ENCODE results near the gene IFT80.
"Not testable (repeated sequence)": the region's sequence is repeated elsewhere in the genome, so short reads cannot be mapped to it uniquely, and the experiment has no call there.

IFT80 gene

DNA sequence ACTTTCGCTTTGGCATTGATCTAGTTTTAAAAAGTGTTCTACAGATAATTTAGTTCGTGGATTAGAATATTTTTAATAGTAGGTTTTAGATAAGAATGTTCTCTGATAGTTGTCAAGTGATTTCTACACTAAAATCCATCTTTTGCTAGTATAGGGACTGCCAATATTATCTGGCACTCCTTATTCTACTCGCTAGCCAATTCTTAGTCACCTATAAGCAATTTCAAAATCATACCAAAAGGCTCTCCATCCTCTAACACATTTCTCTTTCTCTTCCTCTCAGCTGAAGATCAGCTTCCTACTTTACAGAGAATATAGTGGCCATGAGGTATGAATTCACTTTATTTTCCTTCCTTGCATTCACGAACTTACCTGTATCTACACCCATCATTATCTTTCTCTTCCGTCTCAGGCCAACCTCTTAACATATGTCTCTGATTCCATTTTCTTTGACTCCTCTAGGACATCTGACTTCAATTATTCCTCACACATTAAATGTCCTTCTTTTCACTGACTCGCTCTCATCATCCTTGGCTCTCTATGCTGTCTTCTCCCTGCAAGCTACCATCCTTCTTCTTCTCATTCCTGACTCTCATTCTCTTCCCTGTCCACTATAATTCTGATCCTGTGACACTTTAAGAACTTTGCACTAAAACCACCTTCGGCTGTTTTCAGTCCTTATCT, 138.3 kb downstream of the IFT80 start:
- DNase-seq (ENCODE audit: low read depth): no peak

DNA sequence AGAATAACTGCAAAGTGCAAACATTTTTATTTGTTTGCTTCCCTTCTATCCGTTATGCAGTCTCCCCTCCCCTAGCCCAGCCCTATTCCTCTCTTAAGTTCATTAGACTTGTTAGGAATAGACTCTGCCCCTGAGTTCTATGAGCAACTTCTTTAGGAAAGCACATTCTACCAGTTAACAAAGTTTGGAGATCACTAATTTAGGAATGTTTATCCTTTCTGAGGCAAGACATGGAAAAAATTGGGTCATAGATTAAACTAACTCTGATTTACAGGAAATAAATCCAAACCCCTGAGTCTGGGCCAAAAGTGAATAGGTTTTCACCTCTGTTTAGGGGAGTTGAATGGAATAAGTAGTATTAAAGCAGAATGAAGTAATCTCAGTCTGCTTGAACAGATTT, 139.4 kb downstream of the IFT80 start:
- no peak for DNase-seq (ENCODE audit: low read depth)

- no peak for DNase-seq (ENCODE audit: low read depth)
Measured at GRCh38 chr3:160257606-160258005, 141.4 kb downstream of the IFT80 start.

DNA sequence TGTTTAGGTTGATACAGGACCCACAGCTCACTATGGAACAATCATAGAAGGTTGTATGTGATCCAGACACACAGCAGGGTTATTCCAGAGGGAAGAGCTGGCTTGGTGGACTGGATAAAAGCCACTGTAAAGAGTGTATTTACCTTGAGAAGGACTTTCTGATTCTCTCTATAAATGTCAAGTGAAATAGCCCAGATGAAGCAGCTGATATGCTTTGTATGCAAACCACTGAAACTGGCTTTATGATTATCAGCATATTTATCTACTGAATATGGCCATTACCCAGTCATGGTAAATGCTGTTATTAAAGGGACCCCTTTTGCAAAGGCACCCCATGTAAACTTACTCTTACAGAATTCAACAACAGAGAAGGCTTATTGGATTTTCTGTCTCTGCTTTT, 145.7 kb downstream of the IFT80 start:
- DNase-seq (ENCODE audit: low read depth): no peak

DNA sequence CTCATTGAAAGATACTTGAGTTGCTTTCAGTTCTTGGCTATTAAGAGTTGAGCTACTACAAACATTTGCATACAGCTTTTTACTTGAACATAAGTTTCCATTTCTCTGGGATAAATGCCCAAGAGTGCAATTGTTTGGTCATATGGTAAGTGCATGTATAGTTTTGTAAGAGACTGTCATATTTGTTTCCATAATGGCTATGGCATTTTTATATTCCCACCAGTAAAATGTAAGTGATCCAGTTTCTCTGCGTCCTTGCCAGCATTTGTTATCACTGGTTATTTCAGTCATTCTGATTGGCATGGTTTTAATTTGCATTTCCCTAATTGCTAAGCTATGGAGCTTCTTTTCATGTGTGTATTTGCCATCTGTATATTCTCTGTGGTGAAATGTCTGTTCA, 151.3 kb downstream of the IFT80 start:
- no peak for DNase-seq (ENCODE audit: low read depth)

- no peak for DNase-seq (ENCODE audit: low read depth)
Measured at GRCh38 chr3:160245261-160245800, 153.7 kb downstream of the IFT80 start.

- DNase-seq (ENCODE audit: low read depth): not testable (repeated sequence)
Measured at GRCh38 chr3:160240719-160241118, 158.3 kb downstream of the IFT80 start.

DNA sequence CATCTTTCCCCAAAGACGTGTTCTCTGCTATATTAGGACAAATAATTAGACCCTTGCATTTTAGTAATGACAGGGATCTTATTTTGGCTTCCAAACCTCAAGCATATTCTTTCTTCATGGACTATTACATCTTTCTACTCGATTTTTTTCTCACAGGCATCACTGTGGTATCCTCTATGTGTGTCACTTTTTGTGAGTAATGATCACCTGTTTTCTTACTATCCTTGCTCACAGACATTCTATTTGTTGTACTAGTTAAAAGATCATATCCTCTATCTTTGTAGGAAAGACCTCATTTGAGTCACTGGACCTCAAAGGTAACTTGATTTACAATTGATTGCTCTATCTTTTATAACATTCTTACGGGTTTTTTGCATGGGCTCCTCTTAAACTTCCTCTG, 167.0 kb downstream of the IFT80 start:
- DNase-seq (ENCODE audit: low read depth): no peak

GRCh38 chr3:160227419-160227818, 171.6 kb downstream of the IFT80 start:
- DNase-seq (ENCODE audit: low read depth): no peak

GRCh38 chr3:160226026-160226907, 172.8 kb downstream of the IFT80 start:
- DNase-seq (ENCODE audit: low read depth): no peak

DNA sequence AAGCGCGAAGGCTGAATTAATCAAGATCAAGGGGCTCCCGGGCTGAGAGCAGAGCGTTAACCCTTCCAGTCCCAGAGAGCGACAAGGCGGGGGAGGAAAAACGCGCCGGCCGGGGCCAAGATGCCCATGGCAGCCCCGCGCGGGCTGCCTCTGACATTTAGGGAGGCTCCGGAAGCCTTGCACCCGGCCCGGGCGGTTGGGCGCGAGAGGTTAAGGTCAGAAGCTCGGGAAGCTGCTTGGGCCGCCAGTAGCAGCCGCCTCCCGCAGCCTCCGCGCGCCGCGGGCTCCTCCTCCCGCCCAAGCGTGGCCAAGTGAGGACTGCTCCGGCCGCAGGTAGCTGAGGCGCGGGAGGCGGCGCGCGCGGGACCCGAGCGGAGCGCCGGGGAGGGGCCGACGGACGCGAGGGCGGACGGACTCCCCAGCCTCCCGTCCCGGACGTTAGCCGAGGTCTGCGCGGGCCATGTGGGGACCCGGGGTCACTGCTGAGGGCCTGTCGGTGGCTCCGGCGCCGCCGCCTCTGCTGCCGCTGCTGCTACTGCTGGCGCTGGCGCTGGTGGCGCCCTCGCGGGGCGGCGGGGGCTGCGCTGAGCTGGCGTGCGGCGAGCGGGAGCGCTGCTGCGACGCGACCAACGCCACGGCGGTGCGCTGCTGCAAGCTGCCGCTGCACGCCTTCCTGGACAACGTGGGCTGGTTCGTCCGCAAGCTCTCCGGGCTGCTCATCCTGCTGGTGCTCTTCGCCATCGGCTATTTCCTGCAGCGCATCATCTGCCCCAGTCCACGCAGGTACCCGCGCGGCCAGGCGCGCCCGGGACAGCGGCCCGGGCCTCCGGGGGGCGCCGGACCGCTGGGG, 173.6 kb downstream of the IFT80 start, which contains the start of gene C3orf80:
Gene C3orf80, plus strand, starts transcription at position 247 of the 850 bp plus-strand sequence. Its CDS starts 214 bp downstream, at position 461.
- DNase-seq (ENCODE audit: low read depth): peak; percentile 19

DNA sequence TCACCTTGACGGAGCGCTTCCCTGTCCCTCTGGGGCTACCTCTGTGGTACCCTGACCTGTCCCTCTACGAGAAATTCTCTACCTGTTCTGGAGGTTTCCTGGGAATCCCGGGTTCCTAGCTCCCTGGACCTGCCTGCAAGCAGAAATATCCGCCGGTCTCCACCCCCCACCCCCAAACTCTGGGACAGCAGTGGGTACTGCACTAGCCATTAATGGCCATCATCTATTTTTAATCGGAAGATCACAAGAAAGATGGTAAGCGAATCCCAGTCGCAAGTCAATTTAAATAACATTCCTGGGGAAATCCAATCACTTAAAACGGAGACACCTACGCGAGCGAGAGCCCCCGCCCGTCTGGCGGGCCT, 174.2 kb downstream of the IFT80 start:
- no peak for DNase-seq (ENCODE audit: low read depth)

DNA sequence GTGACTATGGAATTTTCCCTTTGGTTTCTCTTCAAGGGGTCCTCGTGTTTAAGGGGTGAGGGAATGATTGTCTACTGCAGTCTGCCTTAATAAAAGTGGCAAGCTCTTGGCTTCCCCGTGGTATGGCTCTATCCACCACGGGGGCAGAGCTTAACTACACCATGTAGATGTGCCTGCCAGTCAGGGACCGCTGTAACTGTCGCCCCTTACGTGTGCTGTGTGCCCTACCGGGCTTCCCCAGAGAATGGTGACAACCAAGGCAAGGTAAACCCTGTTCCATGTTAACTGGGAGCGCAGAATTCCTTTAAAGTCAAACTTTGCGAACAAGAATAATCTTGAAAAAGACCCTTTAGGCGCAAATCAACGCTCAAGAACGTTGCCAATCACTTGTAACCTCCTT, 174.8 kb downstream of the IFT80 start:
- no peak for DNase-seq (ENCODE audit: low read depth)

DNA sequence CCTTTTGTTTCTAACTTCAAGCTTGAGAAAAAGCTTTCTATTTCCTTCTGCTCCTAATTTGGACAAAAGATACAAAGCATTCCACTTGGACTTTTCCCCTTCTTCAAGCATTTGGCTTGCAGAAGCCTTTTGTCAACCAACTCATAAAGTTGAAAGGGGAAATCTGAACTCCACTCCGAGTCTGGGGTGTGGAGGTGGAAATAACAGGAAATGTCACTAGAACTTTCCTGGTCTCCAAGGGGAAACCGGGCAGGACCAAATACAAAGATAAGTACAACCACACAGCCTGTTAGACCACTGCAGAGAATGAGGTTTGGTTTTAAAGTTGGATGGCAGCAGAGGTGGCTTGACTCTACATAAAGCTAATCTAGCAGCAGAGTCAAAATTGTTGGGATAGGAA, 178.0 kb downstream of the IFT80 start:
- no peak for DNase-seq (ENCODE audit: low read depth)

- DNase-seq (ENCODE audit: low read depth): no peak
Measured at GRCh38 chr3:160220038-160220437, 179.0 kb downstream of the IFT80 start.

GRCh38 chr3:160218136-160218535, 180.9 kb downstream of the IFT80 start:
- DNase-seq (ENCODE audit: low read depth): no peak

DNA sequence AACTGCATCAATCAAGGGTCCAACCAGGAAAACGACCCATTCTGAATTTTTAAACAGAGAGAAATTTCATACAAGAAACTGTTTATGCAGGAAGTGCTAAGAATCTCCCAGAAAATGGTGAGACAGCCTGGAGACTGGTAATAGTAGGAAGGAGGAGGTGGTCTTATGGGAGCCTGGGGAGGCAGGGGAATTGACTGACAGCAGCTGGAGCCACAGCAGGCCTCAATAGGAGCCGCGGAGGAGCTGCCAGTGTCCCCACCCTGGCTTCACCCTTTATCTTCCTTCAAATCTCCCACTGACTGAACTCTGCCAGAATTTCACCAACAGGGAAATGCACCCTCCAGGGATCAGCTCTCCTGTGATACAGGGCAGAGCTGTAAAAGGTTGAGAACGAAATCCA, 181.3 kb downstream of the IFT80 start:
- DNase-seq (ENCODE audit: low read depth): no peak

- DNase-seq (ENCODE audit: low read depth): no peak
Measured at GRCh38 chr3:160213191-160213590, 185.8 kb downstream of the IFT80 start.

- DNase-seq (ENCODE audit: low read depth): no peak
Measured at GRCh38 chr3:160210799-160211221, 188.2 kb downstream of the IFT80 start.

- no peak for DNase-seq (ENCODE audit: low read depth)
Measured at GRCh38 chr3:160210341-160210740, 188.7 kb downstream of the IFT80 start.
